Activated naive CD4-positive, alpha-beta T cell (primary cell): ENCODE data around the gene DYNLT2B.
"Not testable (repeated sequence)": the region's sequence is repeated elsewhere in the genome, so short reads cannot be mapped to it uniquely, and the experiment has no call there.

Experiments used
- DNase-seq, 4 experiments: peaks; one replicate each; lab custom pipeline; 2025; lab: John Stamatoyannopoulos, UW

DYNLT2B gene

DNA sequence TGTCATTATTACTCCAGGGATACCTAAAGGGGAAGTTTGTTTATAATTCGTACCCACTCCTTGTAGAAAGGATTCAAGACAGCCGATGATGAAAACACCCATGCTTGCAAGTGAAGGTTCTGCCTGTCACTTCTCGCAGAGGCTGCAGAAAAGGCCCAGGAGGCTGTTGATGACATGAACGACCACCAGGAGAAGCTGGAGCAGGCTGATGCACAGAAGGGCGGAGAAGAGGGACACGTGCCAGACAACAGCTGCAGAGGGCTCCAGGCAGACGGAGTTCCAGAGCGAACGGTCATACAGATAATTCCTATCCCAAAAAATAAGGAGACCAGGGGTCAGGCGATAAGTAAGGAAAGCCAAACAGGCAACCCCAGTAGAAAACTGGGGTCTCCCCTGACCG is 5.7 kb upstream of the DYNLT2B start:
- DNase-seq = no peak

DNA sequence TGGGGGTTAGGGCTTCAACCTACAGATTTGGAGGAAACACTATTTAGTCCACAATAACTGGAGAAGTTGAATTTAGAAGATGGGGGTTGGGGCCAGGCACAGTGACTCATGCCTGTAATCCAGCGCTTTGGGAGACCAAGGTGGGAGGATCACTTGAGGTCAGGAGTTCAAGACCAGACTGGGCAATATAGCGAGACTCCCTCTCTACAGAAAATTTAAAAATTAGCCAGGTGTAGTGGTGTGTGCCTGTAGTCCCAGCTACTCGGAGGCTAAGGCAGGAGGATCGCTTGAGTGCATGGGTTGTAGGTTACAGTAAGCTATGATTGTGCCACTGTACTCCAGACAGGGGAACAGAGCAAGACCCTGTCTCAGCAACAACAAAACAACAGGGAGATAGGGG is 5.0 kb upstream of the DYNLT2B start:
- no peak for DNase-seq

DNA sequence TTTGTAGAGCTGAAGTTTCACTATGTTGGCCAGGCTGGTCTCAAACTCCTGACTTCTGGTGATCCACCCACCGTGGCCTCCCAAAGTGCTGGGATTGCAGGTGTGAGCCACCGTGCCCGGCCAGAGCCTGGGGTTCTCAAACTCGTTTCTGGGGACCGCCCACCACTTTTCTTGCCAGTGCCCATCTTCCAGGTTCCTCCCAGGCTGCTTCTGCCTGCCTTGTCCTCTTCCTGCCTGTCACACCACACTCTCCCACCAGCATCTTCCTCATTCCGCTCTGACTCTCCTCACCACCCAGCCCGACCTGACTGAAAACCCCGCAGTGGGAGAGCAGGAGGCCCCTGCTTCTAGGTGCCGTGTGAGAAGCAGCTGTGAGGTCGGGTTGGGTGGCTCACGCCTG is 3.1 kb upstream of the DYNLT2B start:
- no peak for DNase-seq

DNA sequence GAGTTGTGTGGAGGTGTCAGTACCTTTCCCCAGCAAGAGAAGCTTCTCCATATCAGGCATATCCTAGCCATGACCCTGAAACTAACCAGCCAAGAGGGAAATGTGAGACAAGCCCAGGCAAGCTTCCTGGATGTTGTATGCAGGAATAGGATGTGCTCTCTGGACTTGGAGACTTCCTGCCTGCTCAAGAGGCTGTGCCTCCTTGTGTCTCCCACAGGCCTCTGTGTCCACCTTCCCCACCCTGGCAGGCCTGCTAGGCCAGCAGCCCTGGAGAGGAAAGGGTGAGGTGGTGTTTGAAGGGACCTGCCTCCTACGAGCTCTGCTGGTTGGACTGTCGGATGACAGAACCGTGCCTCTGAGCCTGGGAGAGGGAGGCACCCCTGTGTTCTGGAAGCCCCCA is 2.1 kb upstream of the DYNLT2B start:
- DNase-seq = no peak

DNA sequence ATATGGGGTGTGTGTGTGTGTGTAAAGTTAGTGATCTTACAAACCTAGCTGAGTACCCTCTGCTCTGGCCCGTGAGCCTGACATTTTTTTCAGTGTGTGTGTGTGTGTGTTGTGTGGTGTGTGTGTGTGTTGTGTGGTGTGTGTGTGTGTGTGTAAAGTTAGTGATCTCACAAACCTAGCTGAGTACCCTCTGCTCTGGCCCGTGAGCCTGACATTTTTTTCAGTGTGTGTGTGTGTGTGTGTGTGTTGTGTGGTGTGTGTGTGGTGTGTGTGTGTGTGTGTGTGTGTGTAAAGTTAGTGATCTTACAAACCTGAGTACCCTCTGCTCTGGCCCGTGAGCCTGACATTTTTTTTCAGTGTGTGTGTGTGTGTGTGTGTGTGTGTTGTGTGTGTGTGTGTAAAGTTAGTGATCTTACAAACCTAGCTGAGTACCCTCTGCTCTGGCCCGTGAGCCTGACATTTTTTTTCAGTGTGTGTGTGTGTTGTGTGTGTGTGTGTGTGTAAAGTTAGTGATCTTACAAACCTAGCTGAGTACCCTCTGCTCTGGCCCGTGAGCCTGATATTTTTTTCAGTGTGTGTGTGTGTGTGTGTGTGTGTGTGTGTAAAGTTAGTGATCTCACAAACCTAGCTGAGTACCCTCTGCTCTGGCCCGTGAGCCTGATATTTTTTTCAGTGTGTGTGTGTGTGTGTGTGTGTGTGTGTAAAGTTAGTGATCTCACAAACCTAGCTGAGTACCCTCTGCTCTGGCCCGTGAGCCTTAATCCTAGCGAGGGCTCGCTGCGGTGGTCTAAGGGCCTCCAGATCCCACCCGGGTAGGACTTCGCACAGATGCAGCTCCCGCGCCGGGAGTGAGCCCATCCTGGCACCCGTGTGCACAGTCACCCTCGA is 997 bp downstream of the DYNLT2B start:
- peak in 2 of 4 experiments; percentile 11 to 18 for DNase-seq

DNA sequence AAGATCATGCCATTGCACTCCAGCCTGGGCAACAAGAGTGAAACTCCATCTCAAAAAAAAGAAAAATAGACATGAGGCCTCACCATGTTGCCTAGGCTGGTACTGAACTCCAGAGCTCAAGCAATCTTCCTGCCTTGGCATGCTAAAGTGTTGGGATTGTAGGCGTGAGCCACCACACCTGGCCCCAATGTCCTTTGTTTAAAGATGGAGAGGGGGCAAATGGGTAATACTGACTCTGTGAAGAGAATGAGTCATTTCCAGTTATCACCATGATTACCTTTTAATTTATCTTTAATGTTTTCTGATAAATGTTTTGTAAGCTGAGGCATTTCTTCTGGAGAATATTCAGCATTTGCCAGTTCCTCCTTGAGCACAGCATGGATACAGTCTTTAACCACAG is 2.2 kb downstream of the DYNLT2B start:
- no peak for DNase-seq

DNA sequence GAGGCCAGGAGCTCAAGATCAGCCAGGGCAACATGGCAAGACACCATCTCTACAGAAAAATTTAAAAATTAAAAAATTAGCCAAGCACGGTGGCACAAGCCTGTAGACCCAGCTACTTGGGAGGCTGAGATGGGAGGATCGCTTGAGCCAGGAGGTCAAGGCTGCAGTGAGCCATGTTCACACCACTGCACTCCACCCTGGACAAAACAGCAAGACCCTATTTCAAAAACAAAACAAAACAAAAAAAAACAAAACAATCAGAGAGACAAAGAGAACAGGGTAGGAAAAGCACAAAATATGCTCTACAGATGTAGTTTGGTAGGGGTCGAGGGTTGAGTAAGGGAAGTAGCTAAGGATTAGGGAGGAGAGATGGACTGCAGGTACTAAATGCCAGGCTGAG is 3.4 kb downstream of the DYNLT2B start:
- no peak for DNase-seq

- DNase-seq = not testable (repeated sequence)
Measured at GRCh38 chr3:196314086-196314485, 4.0 kb downstream of the DYNLT2B start.

DNA sequence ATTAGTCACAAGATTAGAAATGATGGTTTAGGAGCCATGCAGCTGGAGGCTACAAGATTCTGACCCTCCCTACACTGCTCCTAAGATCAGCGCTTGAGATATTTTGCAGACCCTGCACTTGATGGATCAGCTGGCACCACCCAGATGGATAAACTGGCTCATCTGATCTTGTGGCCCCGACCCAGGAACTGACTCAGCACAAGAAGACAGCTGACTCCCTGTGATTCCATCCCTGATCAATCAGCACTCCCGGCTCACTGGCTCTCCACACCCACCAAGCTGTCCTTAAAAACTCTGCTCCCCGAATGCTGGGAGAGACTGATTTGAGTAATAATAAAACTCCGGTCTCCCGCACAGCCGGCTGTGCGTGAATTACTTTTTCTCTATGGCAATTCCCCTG is 15.1 kb downstream of the DYNLT2B start:
- DNase-seq = not testable (repeated sequence)

DNA sequence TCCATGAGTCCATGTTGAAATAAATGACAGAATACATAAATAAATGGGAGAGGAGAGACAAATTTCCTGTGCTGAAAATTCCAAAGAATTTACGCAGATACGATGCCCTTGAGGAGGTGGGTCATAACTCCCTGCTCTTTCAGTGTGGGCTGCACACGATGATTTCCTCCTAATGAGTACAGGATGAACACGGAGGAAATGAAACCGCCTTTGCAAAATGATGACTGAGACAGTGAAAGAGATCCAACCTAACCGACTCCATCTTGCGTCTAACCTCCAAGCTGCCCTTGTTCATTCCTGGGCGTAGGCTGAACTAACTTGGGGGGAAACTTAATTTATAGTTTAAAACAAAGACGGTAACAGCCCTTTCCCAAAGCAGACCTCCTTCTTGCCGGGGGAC is 15.5 kb downstream of the DYNLT2B start:
- DNase-seq = not testable (repeated sequence)

DNA sequence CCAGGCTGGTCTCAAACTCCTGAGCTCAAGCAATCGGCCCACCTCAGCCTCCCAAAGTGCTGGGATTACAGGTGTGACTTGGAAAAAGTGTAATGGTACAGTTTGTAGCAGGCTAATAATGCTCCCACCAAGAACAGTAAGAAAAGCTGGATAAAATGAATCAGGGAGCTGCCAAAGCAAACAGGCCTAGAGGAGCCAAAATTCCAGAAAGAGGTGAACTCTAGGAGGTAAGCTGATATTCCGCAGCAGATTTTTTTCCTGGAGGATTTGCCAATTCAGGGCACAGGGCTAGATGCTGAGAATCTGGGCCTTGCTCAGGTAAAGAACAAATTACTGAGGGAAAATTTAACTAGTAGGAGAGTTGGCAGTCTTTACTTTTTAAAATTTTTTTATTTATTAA is 19.5 kb downstream of the DYNLT2B start:
- no peak for DNase-seq

GRCh38 chr3:196292286-196292923 is 25.6 kb downstream of the DYNLT2B start:
- no peak for DNase-seq

DNA sequence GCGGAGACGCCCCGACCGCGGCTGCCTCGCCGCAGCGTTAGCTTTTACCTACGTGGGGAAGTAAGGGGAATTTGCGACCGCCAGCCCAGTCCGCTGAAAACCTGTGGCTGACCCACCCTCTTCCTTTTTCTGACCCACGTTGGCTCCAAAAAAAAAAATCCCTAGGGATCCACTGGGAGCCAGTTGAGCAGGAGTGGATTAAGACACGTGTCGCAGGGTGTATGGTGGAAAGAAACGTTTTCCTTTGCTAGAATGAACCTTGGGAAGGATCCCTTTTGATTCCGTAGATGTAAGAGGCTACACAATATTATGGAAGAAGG is 29.9 kb downstream of the DYNLT2B start:
- no peak for DNase-seq

DNA sequence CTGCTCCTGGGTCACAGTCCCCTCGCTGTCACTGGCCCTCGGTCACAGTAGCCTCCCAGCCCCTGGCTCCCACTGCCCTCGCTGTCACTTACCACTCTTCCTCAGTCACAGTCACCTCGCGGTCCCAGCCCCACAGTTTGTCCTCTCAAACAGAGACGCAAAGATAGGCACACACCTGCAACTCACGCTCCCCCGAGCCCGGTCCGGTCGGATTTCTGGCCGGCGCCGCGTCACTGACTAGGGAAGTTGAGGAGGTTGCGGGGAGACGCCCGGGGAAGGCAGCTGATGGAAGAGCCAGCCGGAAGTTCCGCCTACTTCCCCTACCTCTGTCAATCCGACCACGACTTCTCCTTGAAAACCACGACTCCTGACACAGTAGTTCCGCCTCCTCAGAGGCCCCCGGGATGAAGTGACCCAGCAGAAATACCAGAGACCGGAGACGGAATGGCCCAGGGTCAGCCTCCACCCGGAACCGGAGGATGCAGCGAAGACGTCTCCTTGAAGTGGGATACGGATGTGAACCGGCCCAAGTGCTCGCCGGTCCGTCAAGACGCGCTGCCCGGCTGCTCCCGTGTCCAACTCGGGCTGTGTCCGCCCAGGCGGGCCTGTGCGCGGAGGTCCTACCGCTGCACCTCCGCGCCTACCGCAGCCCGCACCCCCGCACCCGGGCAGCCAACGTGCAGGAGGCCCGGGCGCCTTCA is 30.4 kb downstream of the DYNLT2B start, which contains the start of gene PCYT1A:
TSS of gene PCYT1A (minus strand) at position 287 of the 701 bp plus-strand sequence. CDS start 17,195 bp downstream, outside the sequence.
- DNase-seq = peak; percentile 20 to 47 (median 34)

DNA sequence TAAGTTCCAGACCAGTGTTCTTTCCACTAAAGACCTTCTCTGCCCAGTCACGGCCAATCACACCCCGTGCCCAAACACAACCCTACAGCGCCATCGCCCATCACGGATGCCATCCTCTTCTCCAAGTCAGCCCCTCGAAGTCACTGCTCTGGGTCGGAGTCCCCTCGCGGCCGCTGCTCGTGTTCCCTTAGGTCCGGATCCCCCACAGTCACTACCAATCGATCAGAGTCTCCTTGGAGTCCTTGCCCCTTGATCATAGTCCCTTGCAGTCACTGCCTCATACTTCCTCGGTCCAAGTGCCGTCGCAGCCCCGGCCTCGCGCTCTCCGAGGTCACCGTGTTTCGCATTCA is 31.0 kb downstream of the DYNLT2B start:
- DNase-seq = no peak

- DNase-seq = no peak
Measured at GRCh38 chr3:196284396-196284795, 33.6 kb downstream of the DYNLT2B start.

- DNase-seq = no peak
Measured at GRCh38 chr3:196281962-196282361, 36.1 kb downstream of the DYNLT2B start.

- no peak for DNase-seq
Measured at GRCh38 chr3:196280689-196281440, 37.2 kb downstream of the DYNLT2B start.

DNA sequence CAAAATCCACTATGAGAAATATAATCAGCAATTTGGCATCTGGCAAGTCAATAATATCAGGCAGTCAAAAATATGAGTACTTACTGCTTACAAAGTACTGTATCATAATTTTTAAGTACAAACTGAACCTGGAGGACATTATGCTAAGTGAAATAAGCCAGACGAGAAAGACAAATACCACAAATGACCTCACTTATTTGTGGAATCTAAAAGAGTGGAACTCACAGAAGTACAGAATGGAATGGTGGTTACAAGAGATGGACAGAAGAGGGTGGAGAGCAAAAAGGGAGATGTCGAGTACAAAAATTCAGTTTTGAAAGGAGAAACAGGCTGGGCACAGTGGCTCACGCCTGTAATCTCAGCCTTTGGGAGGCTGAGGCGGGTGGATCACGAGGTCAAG is 42.9 kb downstream of the DYNLT2B start:
- DNase-seq = no peak

GRCh38 chr3:196274585-196274984 is 43.5 kb downstream of the DYNLT2B start:
- DNase-seq = peak in 2 of 4 experiments; percentile 3 to 10

DNA sequence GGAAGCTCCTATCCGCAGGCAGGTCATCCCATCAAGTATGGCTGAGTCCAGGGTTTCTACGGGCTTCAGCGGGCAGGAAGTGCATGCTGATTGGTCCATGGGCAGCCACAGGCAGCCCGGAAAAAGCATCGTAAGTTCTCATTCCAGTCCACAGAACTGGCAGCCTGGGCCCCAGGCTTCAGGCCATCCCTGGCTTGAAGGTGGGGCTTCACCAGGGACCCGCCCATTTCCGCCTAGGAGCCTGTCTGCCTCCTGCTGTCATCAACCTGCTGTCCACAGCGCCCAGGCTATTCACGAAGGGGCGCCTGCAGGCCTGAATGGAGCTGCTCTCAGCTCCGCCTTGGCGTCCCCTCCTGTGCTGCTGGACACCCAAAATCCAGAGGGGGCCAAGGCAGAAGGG is 44.4 kb downstream of the DYNLT2B start:
- DNase-seq = no peak

DNA sequence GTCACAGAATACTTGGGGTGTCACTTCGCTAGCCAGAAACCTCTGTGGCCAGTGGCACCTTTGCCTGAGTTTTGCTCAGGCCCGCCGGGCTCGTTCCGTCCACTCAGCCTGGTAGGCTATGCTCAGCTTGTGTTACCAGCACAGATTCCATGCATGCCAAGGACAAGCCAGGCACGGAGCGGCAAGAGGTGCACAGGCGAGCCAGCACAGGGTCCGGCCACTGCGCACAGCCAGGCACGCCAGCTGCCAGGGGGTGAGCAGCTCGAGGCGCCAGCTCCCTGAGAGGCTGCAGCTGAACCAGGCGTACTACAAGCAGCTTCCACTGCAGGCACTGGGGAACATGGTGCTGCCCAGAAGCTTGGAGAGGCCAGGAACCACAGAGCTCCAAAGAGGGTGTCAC is 45.2 kb downstream of the DYNLT2B start:
- no peak for DNase-seq
